ENCODE measurements around the gene MMP3.

DNA sequence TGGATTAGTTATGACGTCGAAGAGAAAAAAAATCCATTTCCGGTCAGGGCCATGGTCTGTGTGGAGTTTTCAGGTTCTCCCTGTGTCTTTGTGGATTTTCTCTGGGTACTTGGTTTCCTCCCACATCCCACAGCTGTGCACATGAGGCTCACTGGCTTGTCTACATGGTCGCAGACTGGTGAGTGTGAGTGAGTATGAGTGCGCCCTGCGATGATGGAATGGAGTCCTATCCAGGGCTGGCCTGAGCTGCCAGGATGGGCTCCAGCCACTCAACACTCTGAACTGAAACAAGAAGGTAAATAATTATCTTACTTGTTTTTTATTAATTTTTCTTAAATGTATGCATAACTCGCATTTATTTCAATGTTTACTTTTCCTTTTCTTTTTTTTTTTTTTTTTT, 10.8 kb downstream of the MMP3 start:
- TF ChIP-seq, protein P1, sequence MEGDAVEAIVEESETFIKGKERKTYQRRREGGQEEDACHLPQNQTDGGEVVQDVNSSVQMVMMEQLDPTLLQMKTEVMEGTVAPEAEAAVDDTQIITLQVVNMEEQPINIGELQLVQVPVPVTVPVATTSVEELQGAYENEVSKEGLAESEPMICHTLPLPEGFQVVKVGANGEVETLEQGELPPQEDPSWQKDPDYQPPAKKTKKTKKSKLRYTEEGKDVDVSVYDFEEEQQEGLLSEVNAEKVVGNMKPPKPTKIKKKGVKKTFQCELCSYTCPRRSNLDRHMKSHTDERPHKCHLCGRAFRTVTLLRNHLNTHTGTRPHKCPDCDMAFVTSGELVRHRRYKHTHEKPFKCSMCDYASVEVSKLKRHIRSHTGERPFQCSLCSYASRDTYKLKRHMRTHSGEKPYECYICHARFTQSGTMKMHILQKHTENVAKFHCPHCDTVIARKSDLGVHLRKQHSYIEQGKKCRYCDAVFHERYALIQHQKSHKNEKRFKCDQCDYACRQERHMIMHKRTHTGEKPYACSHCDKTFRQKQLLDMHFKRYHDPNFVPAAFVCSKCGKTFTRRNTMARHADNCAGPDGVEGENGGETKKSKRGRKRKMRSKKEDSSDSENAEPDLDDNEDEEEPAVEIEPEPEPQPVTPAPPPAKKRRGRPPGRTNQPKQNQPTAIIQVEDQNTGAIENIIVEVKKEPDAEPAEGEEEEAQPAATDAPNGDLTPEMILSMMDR (IDR thresholded peaks at IDR 0.05) = no peak
- no peak for TF ChIP-seq POLR2AphosphoS5 (IDR thresholded peaks at IDR 0.05)
- no peak for TF ChIP-seq POLR2A (IDR thresholded peaks at IDR 0.05)
- TF ChIP-seq EP300 (IDR thresholded peaks at IDR 0.05) = no peak

Measured in gastroesophageal sphincter (tissue), 3 donors.